HCT116 (cell line): ENCODE data around the gene GINS3. TPM values are rescaled to one million over a fixed set of nuclear protein-coding genes. Genes with fewer than 3 reads are reported as not detected.

ENCODE experiments used
- ATAC-seq: fragments of 200-7000 bp; cut with Tn5 transposase; 2 replicates; pipeline ENCODE4 v1.9.1; 2020; ENCODE audit warnings: mild to moderate bottlenecking, moderate library complexity
- BruUV-seq: library from RNA; stranded (reverse); fragments of 400-500 nt; replicated peaks from 2 replicates; lab custom pipeline; 2021; lab: Mats Ljungman, UMichigan
- CTCF ChIA-PET: fragments of 300-600 bp; sonication (Branson Sonifier 250); formaldehyde crosslinking; loops from one replicate; lab custom pipeline; 2021; ENCODE audit warnings: antibody characterized with exemption; lab: Charles Lee
- POLR2A ChIA-PET: fragments of 300-600, 350-600 bp; sonication (Branson Sonifier 250); formaldehyde crosslinking; loops from one replicate; lab custom pipeline; 2021; ENCODE audit warnings: antibody characterized with exemption; lab: Charles Lee
- RAD21 ChIA-PET, 2 experiments: fragments of 300-600 bp; sonication (Branson Sonifier 250); formaldehyde crosslinking; loops; one replicate each; lab custom pipeline; 2023; ENCODE audit warnings: low total read pairs in 2 of 2; ENCODE audit not compliant: uncharacterized antibody in 2 of 2, unreplicated experiment in 2 of 2, low non-redundant PET in 1 of 2; lab: Charles Lee
- DNase-seq: peaks from one replicate; pipeline ENCODE4 v3.0.0-alpha.2; 2010; ENCODE audit warnings: low read depth, low spot score
- H2AFZ ChIP-seq: fragments of 200-600 bp; shearing (Covaris generic), sonication (generic); 2 replicates; pipeline ENCODE4 v1.6.1; 2017; ENCODE audit warnings: low read depth, mixed run types, mixed read lengths, antibody characterized with exemption, low read length; ENCODE audit not compliant: poor library complexity, severe bottlenecking
- H3K27ac ChIP-seq: 2 replicates; pipeline ENCODE4 v1.5.1; 2012; ENCODE audit warnings: low read depth, low read length
- H3K27me3 ChIP-seq: fragments of 200-600 bp; sonication (generic); 2 replicates; pipeline ENCODE4 v1.6.1; 2016; ENCODE audit warnings: mixed run types, low read length, mixed read lengths; ENCODE audit not compliant: insufficient read depth
- H3K36me3 ChIP-seq, 2 experiments: fragments of 200-500 bp in 1 of 2; fragments of 200-600 bp in 1 of 2; sonication (Bioruptor generic) in 1 of 2; sonication (generic) in 1 of 2; 2 replicates each; pipeline versions ENCODE4 v1.5.1 to v1.6.1; 2014 to 2016; ENCODE audit warnings: low read length in 2 of 2, inconsistent platforms in 1 of 2, mixed read lengths in 1 of 2, mixed run types in 1 of 2; ENCODE audit not compliant: insufficient read depth in 2 of 2, control insufficient read depth in 1 of 2
- H3K4me1 ChIP-seq, 2 experiments: fragments of 200-600 bp in 1 of 2; sonication (generic) in 1 of 2; 2 replicates each; pipeline versions ENCODE4 v1.5.1 to v1.6.1; 2012 to 2017; ENCODE audit warnings: low read length in 2 of 2, inconsistent platforms in 1 of 2, mild to moderate bottlenecking in 1 of 2, mixed read lengths in 1 of 2, mixed run types in 1 of 2, moderate library complexity in 1 of 2; ENCODE audit not compliant: insufficient read depth in 2 of 2, control insufficient read depth in 1 of 2
- H3K4me2 ChIP-seq: fragments of 200-600 bp; sonication (generic); 2 replicates; pipeline ENCODE4 v1.6.1; 2017; ENCODE audit warnings: mixed run types, low read length, mixed read lengths
- H3K4me3 ChIP-seq, 2 experiments: fragments of 200-600 bp in 1 of 2; sonication (generic) in 1 of 2; replicated peaks in 1 of 2; 2 replicates each; pipeline ENCODE4 v1.5.1; 2011 to 2016; ENCODE audit warnings: low read length in 2 of 2, control low read depth in 1 of 2, low read depth in 1 of 2, mild to moderate bottlenecking in 1 of 2, mixed read lengths in 1 of 2, mixed run types in 1 of 2
- H3K79me2 ChIP-seq: fragments of 200-600 bp; sonication (generic); 2 replicates; pipeline ENCODE4 v1.6.1; 2017; ENCODE audit warnings: mild to moderate bottlenecking, mixed run types, low read length, moderate library complexity, mixed read lengths; ENCODE audit not compliant: insufficient read depth
- H3K9ac ChIP-seq: fragments of 200-600 bp; sonication (generic); 2 replicates; pipeline ENCODE4 v1.6.1; 2016; ENCODE audit warnings: low read length, mixed read lengths
- H3K9me2 ChIP-seq: fragments of 200-600 bp; sonication (generic), shearing (Covaris generic); 2 replicates; pipeline ENCODE4 v1.6.1; 2017; ENCODE audit warnings: mixed run types, mild to moderate bottlenecking, moderate library complexity; ENCODE audit not compliant: insufficient read depth
- H3K9me3 ChIP-seq, 2 experiments: fragments of 200-500 bp in 1 of 2; fragments of 200-600 bp in 1 of 2; sonication (Bioruptor generic) in 1 of 2; sonication (generic) in 1 of 2; 2 replicates each; pipeline ENCODE4 v1.6.1; 2014 to 2017; ENCODE audit warnings: low read length in 2 of 2, mixed read lengths in 2 of 2, inconsistent platforms in 1 of 2, low read depth in 1 of 2, mild to moderate bottlenecking in 1 of 2, mixed run types in 1 of 2, moderate library complexity in 1 of 2; ENCODE audit not compliant: control insufficient read depth in 1 of 2, insufficient read depth in 1 of 2
- H4K20me1 ChIP-seq: fragments of 200-600 bp; sonication (generic), shearing (Covaris generic); 2 replicates; pipeline ENCODE4 v1.6.1; 2017; ENCODE audit warnings: mixed run types, mild to moderate bottlenecking, moderate library complexity; ENCODE audit not compliant: insufficient read depth
- CBX3 ChIP-seq: IDR thresholded peaks from 2 replicates; pipeline ENCODE4 v1.6.1; 2012; ENCODE audit warnings: low read depth
- ELF1 ChIP-seq: IDR thresholded peaks from 2 replicates; pipeline ENCODE4 v1.6.1; 2012; ENCODE audit warnings: low read depth, borderline replicate concordance
- EZH2 ChIP-seq: fragments of 200-600 bp; sonication (generic); IDR thresholded peaks from 2 replicates; pipeline ENCODE4 v1.6.1; 2017; ENCODE audit warnings: antibody characterized with exemption, mixed run types
- EZH2phosphoT487 ChIP-seq: fragments of 200-600 bp; IDR thresholded peaks from 2 replicates; pipeline ENCODE4 v1.6.1; 2018; ENCODE audit warnings: antibody characterized with exemption, borderline replicate concordance
- FOSL1 ChIP-seq: IDR thresholded peaks from 2 replicates; pipeline ENCODE4 v1.6.1; 2012; ENCODE audit warnings: low read depth
- JUND ChIP-seq: IDR thresholded peaks from 2 replicates; pipeline ENCODE4 v1.6.1; 2012
- POLR2A ChIP-seq: IDR thresholded peaks from 2 replicates; pipeline ENCODE4 v1.7.0; 2011; ENCODE audit warnings: borderline replicate concordance; ENCODE audit not compliant: insufficient read depth, insufficient read length; ENCODE audit errors: extremely low read depth
- RAD21 ChIP-seq: IDR thresholded peaks from 2 replicates; pipeline ENCODE4 v1.6.1; 2012; ENCODE audit warnings: low read depth, mild to moderate bottlenecking
- REST ChIP-seq: IDR thresholded peaks from 2 replicates; pipeline ENCODE4 v1.6.1; 2012; ENCODE audit warnings: low read depth
- SIN3A ChIP-seq: IDR thresholded peaks from 2 replicates; pipeline ENCODE4 v1.6.1; 2012; ENCODE audit warnings: low read depth
- SRF ChIP-seq: IDR thresholded peaks from 2 replicates; pipeline ENCODE4 v1.6.1; 2012; ENCODE audit warnings: low read depth
- ZBTB33 ChIP-seq: IDR thresholded peaks from 2 replicates; pipeline ENCODE4 v1.6.1; 2011; ENCODE audit warnings: mild to moderate bottlenecking, low read length, moderate library complexity; ENCODE audit not compliant: insufficient replicate concordance; ENCODE audit errors: extremely low read depth
- ZNF274 ChIP-seq: fragments of 200-500 bp; sonication (Bioruptor generic); IDR thresholded peaks from 2 replicates; pipeline ENCODE4 v1.6.1; 2014; ENCODE audit warnings: mild to moderate bottlenecking, low read depth, low read length, inconsistent platforms
- intact Hi-C: fragments of 100-400 bp; cut with micrococcal nuclease; formaldehyde crosslinking; loops from 2 replicates; pipeline ENCODE4 v1.10.0; 2022
- total RNA-seq: library from RNA; stranded (reverse); gene quantifications from one replicate; pipeline ENCODE4 v1.2.1, GENCODE V29; 2021; ENCODE audit not compliant: unreplicated experiment
- TF ChIP-seq, protein P1 (sequence below): IDR thresholded peaks from 2 replicates; pipeline ENCODE4 v1.6.1; 2012

The GINS3 gene
- total RNA-seq, 1 experiment from 2014 or later: 12.1 TPM

- Histone ChIP-seq H4K20me1 (no peaks in the 10 kb centered on the region), H2AFZ (no peak overlapping the region), H3K9me3 (no peaks in the 10 kb centered on the region; a peak in 1 of 4 replicates), H3K4me1 (peaks cover 0 to 7% of the 10 kb centered on the region in 2 experiments; a peak in 2 of 4 replicates), H3K79me2 (no peaks in the 10 kb centered on the region), H3K9me2 (no peaks in the 10 kb centered on the region; the same call in 1 of the 2 replicates), H3K27me3 (peaks cover 15% of the 10 kb centered on the region; the same call in 1 of the 2 replicates)
- ATAC-seq: no peak
- CTCF ChIA-PET: interaction anchor here (1.4 kb wide), 1 partner anchor 25 kb away, joined by 3 read pairs; the partner anchor contains the start of gene GINS3
- POLR2A ChIA-PET: no interaction called here
- RAD21 ChIA-PET: no interaction called here
- intact Hi-C loops: no loop called here
- TF ChIP-seq EZH2phosphoT487 (no peak), SRF (no peak), RAD21 (no peak)
- TF ChIP-seq, all 23 proteins: peak for 0
- H3K4me3 ChIP-seq: no peak overlapping the region
- DNase-seq: no peak
- no peaks in the 10 kb centered on the region for H3K36me3 ChIP-seq
- no TSS peak for BruUV-seq
- no peak overlapping the region for H3K9ac ChIP-seq
- no peak overlapping the region for H3K27ac ChIP-seq
- no peak overlapping the region for H3K4me2 ChIP-seq
Measured at GRCh38 chr16:58367252-58367651, 25.0 kb upstream of the GINS3 start.

- TF ChIP-seq ZBTB33 (no peak), EZH2 (no peak), EZH2phosphoT487 (no peak), ZNF274 (no peak), ELF1 (no peak), SRF (no peak), SIN3A (no peak), JUND (no peak), POLR2A (no peak), FOSL1 (no peak), CBX3 (no peak), REST (no peak)
- TF ChIP-seq, protein P1, sequence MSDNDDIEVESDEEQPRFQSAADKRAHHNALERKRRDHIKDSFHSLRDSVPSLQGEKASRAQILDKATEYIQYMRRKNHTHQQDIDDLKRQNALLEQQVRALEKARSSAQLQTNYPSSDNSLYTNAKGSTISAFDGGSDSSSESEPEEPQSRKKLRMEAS: no peak
- intact Hi-C loops: no loop called here
- Histone ChIP-seq H3K4me3 (no peak overlapping the region), H3K27me3 (peaks cover 15% of the 10 kb centered on the region; the same call in 1 of the 2 replicates), H3K9me2 (no peaks in the 10 kb centered on the region), H3K79me2 (no peaks in the 10 kb centered on the region), H3K4me2 (no peak overlapping the region), H3K4me1 (no peaks in the 10 kb centered on the region), H4K20me1 (no peaks in the 10 kb centered on the region), H3K27ac (no peak overlapping the region), H3K36me3 (no peaks in the 10 kb centered on the region), H2AFZ (no peak overlapping the region), H3K9ac (no peak overlapping the region), H3K9me3 (no peaks in the 10 kb centered on the region; a peak in 1 of 4 replicates)
- RAD21 ChIA-PET: no interaction called here
- POLR2A ChIA-PET: no interaction called here
- DNase-seq: no peak
- ATAC-seq: no peak
- CTCF ChIA-PET: no interaction called here
- BruUV-seq: no TSS peak
Measured at GRCh38 chr16:58371841-58372240, 20.4 kb upstream of the GINS3 start.
